Stimulated activated CD8-positive, alpha-beta memory T cell treated with anti-CD3 and anti-CD28 coated beads, Interleukin-15, amount 100 ng/mL, for 24 hours (primary cell): Measurements from ENCODE around the gene DLG2.

Source experiments
- DNase-seq: peaks from one replicate; pipeline ENCODE4 v3.0.0-alpha.2; 2020; ENCODE audit warnings: low read depth

DLG2 gene

GRCh38 chr11:84763931-84764330, 863.2 kb downstream of the DLG2 start:
- DNase-seq: no peak

- DNase-seq: no peak
These were observed 869.4 kb downstream of the DLG2 start for GRCh38 chr11:84757711-84758110.

GRCh38 chr11:84751371-84751770, 875.8 kb downstream of the DLG2 start:
- DNase-seq: no peak

- no peak for DNase-seq
These were observed 879.3 kb downstream of the DLG2 start for GRCh38 chr11:84747871-84748270.

- DNase-seq: no peak
These were observed 887.1 kb downstream of the DLG2 start for GRCh38 chr11:84740050-84740449.

GRCh38 chr11:84724256-84724655, 902.9 kb downstream of the DLG2 start:
- DNase-seq: no peak

GRCh38 chr11:84722583-84723108, 904.5 kb downstream of the DLG2 start:
- no peak for DNase-seq

GRCh38 chr11:84721561-84721961, 905.6 kb downstream of the DLG2 start:
- DNase-seq: no peak

GRCh38 chr11:84720706-84721402, 906.3 kb downstream of the DLG2 start:
- DNase-seq: no peak

- no peak for DNase-seq
These were observed 907.1 kb downstream of the DLG2 start for GRCh38 chr11:84719935-84720577.

- no peak for DNase-seq
These were observed 912.8 kb downstream of the DLG2 start for GRCh38 chr11:84714316-84714780.

GRCh38 chr11:84691830-84692229, 935.3 kb downstream of the DLG2 start:
- DNase-seq: no peak

GRCh38 chr11:84687433-84687832, 939.7 kb downstream of the DLG2 start:
- no peak for DNase-seq

GRCh38 chr11:84686716-84687115, 940.4 kb downstream of the DLG2 start:
- no peak for DNase-seq

- no peak for DNase-seq
These were observed 941.2 kb downstream of the DLG2 start for GRCh38 chr11:84685976-84686375.

- no peak for DNase-seq
These were observed 942.0 kb downstream of the DLG2 start for GRCh38 chr11:84685149-84685548.

GRCh38 chr11:84681456-84681855, 945.7 kb downstream of the DLG2 start:
- no peak for DNase-seq

- DNase-seq: no peak
These were observed 951.6 kb downstream of the DLG2 start for GRCh38 chr11:84675396-84676025.

GRCh38 chr11:84673753-84674152, 953.4 kb downstream of the DLG2 start:
- no peak for DNase-seq

- no peak for DNase-seq
These were observed 955.7 kb downstream of the DLG2 start for GRCh38 chr11:84671325-84671999.

GRCh38 chr11:84663731-84664130, 963.4 kb downstream of the DLG2 start:
- no peak for DNase-seq

GRCh38 chr11:84660257-84660977, 966.7 kb downstream of the DLG2 start:
- DNase-seq: no peak
